Left ventricle myocardium inferior (tissue), 1 donor: ENCODE measurements around the gene IQCB1. TPM values are rescaled to one million over a fixed set of nuclear protein-coding genes. Genes with fewer than 3 reads are reported as not detected.

Experiments used
- DNase-seq: peaks from one replicate; pipeline ENCODE4 v3.0.0-alpha.2; 2020
- H3K27ac ChIP-seq: fragments of 200-600 bp; replicated peaks from 2 replicates; pipeline ENCODE4 v1.8.0; 2021
- H3K27me3 ChIP-seq: fragments of 200-600 bp; 2 replicates; pipeline ENCODE4 v1.8.0; 2021; ENCODE audit warnings: low read depth
- H3K36me3 ChIP-seq: fragments of 200-600 bp; 2 replicates; pipeline ENCODE4 v1.8.0; 2021
- H3K4me1 ChIP-seq: fragments of 200-600 bp; 2 replicates; pipeline ENCODE4 v1.8.0; 2021
- H3K4me3 ChIP-seq: fragments of 200-600 bp; 2 replicates; pipeline ENCODE4 v1.8.0; 2021; ENCODE audit warnings: mild to moderate bottlenecking, moderate library complexity
- H3K9me3 ChIP-seq: fragments of 200-600 bp; replicated peaks from 2 replicates; pipeline ENCODE4 v1.8.0; 2021
- intact Hi-C: fragments of 100-400 bp; cut with micrococcal nuclease; formaldehyde crosslinking; loops from one replicate; pipeline ENCODE4 v1.11.0; 2022
- total RNA-seq: library from RNA; stranded (reverse); fragmentation: NEBNext Ultra II Directional; extraction: Animal tissue kit (Norgen Biotek cat#: 25700); gene quantifications from one replicate; pipeline ENCODE4 v1.2.1, GENCODE V29; 2021
- TF ChIP-seq, protein P1 (sequence below): fragments of 200-600 bp; IDR thresholded peaks from 2 replicates; pipeline ENCODE4 v1.8.0; 2021; ENCODE audit warnings: antibody characterized with exemption, mild to moderate bottlenecking, borderline replicate concordance
- donor health status: DM: no; HTN: yes; CAD: no; lungs with severe emphysema.

Gene IQCB1
- total RNA-seq, 1 donor from 2014 or later: 5.7 TPM

GRCh38 chr3:121822973-121823372, 11.9 kb downstream of the IQCB1 start:
- intact Hi-C loops: no loop called here
- Histone ChIP-seq H3K9me3 (peaks cover 21% of the 10 kb centered on the region), H3K4me1 (peaks cover 8% of the 10 kb centered on the region), H3K36me3 (peaks cover 82% of the 10 kb centered on the region), H3K27ac (no peak overlapping the region), H3K27me3 (no peaks in the 10 kb centered on the region), H3K4me3 (no peak overlapping the region)
- no peak for DNase-seq
- TF ChIP-seq, protein P1, sequence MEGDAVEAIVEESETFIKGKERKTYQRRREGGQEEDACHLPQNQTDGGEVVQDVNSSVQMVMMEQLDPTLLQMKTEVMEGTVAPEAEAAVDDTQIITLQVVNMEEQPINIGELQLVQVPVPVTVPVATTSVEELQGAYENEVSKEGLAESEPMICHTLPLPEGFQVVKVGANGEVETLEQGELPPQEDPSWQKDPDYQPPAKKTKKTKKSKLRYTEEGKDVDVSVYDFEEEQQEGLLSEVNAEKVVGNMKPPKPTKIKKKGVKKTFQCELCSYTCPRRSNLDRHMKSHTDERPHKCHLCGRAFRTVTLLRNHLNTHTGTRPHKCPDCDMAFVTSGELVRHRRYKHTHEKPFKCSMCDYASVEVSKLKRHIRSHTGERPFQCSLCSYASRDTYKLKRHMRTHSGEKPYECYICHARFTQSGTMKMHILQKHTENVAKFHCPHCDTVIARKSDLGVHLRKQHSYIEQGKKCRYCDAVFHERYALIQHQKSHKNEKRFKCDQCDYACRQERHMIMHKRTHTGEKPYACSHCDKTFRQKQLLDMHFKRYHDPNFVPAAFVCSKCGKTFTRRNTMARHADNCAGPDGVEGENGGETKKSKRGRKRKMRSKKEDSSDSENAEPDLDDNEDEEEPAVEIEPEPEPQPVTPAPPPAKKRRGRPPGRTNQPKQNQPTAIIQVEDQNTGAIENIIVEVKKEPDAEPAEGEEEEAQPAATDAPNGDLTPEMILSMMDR: no peak

- Histone ChIP-seq H3K4me1 (peaks cover 11% of the 10 kb centered on the region), H3K36me3 (peaks cover 78% of the 10 kb centered on the region), H3K27ac (no peak overlapping the region), H3K9me3 (peaks cover 21% of the 10 kb centered on the region), H3K27me3 (no peaks in the 10 kb centered on the region), H3K4me3 (no peak overlapping the region)
- TF ChIP-seq, protein P1: no peak
- DNase-seq: no peak
- intact Hi-C loops: no loop called here
These were observed 13.2 kb downstream of the IQCB1 start for GRCh38 chr3:121821421-121822199.

- H3K9me3 ChIP-seq: peaks cover 20% of the 10 kb centered on the region
- H3K4me1 ChIP-seq: peaks cover 11% of the 10 kb centered on the region
- no peak for DNase-seq
- TF ChIP-seq, protein P1: no peak
- no peak overlapping the region for H3K4me3 ChIP-seq
- H3K36me3 ChIP-seq: peaks cover 62% of the 10 kb centered on the region
- no peaks in the 10 kb centered on the region for H3K27me3 ChIP-seq
- intact Hi-C loops: no loop called here
- no peak overlapping the region for H3K27ac ChIP-seq
These were observed 15.6 kb downstream of the IQCB1 start for GRCh38 chr3:121819236-121819635.

GRCh38 chr3:121818578-121818977, 16.3 kb downstream of the IQCB1 start:
- Histone ChIP-seq H3K27ac (no peak overlapping the region), H3K4me3 (no peak overlapping the region), H3K36me3 (peaks cover 56% of the 10 kb centered on the region), H3K27me3 (no peaks in the 10 kb centered on the region), H3K4me1 (peaks cover 11% of the 10 kb centered on the region), H3K9me3 (peaks cover 13% of the 10 kb centered on the region)
- DNase-seq: no peak
- intact Hi-C loops: no loop called here
- TF ChIP-seq, protein P1: no peak

- intact Hi-C loops: no loop called here
- peaks cover 48% of the 10 kb centered on the region for H3K36me3 ChIP-seq
- H3K4me3 ChIP-seq: no peak overlapping the region
- peaks cover 11% of the 10 kb centered on the region for H3K4me1 ChIP-seq
- H3K9me3 ChIP-seq: peaks cover 5% of the 10 kb centered on the region
- H3K27ac ChIP-seq: no peak overlapping the region
- TF ChIP-seq, protein P1: no peak
- H3K27me3 ChIP-seq: no peaks in the 10 kb centered on the region
- DNase-seq: no peak
These were observed 17.1 kb downstream of the IQCB1 start for GRCh38 chr3:121817753-121818152.
